RPMI7951 (cell line): ENCODE measurements around the gene NOPCHAP1. TPM values are rescaled to one million over a fixed set of nuclear protein-coding genes. Genes with fewer than 3 reads are reported as not detected.
"Not testable (repeated sequence)": the region's sequence is repeated elsewhere in the genome, so short reads cannot be mapped to it uniquely, and the experiment has no call there.

Source experiments
- DNase-seq: peaks from one replicate; pipeline ENCODE4 v3.0.0-alpha.2; 2012; ENCODE audit warnings: low read depth
- total RNA-seq: library from RNA; depleted of rRNA; stranded (reverse); fragments of >200 nt; shearing (Covaris generic); gene quantifications from 2 replicates; pipeline ENCODE4 v1.2.3, GENCODE V29; 2014; rRNA removed

NOPCHAP1 gene
- 9.3 and 10.8 TPM in 2 replicates for total RNA-seq

GRCh38 chr12:104986022-104986941, at the start of gene NOPCHAP1:
Gene NOPCHAP1 (plus strand): TSS chr12:104986316. CDS start chr12:104986353, 37 bp downstream.
- peak; percentile 83 for DNase-seq

GRCh38 chr12:104938371-104938770, 47.7 kb upstream of the NOPCHAP1 start:
- DNase-seq = no peak

GRCh38 chr12:104939089-104939488, 47.0 kb upstream of the NOPCHAP1 start:
- no peak for DNase-seq

- DNase-seq = no peak
Observed at GRCh38 chr12:104941454-104941853, 44.7 kb upstream of the NOPCHAP1 start.

- no peak for DNase-seq
Observed at GRCh38 chr12:104942075-104942474, 44.0 kb upstream of the NOPCHAP1 start.

- not testable (repeated sequence) for DNase-seq
Observed at GRCh38 chr12:104943401-104943800, 42.7 kb upstream of the NOPCHAP1 start.

GRCh38 chr12:104944252-104944651, 41.9 kb upstream of the NOPCHAP1 start:
- DNase-seq = no peak

- DNase-seq = not testable (repeated sequence)
Observed at GRCh38 chr12:104948716-104949115, 37.4 kb upstream of the NOPCHAP1 start.

GRCh38 chr12:104951759-104952509, 34.2 kb upstream of the NOPCHAP1 start:
- DNase-seq = no peak

GRCh38 chr12:104952816-104953215, 33.3 kb upstream of the NOPCHAP1 start:
- DNase-seq = no peak

- no peak for DNase-seq
Observed at GRCh38 chr12:104953323-104953722, 32.8 kb upstream of the NOPCHAP1 start.

- DNase-seq = no peak
Observed at GRCh38 chr12:104955703-104956102, 30.4 kb upstream of the NOPCHAP1 start.

GRCh38 chr12:104956870-104957718, 29.0 kb upstream of the NOPCHAP1 start:
- DNase-seq = no peak

GRCh38 chr12:104957719-104958000, 28.5 kb upstream of the NOPCHAP1 start:
- DNase-seq = no peak

GRCh38 chr12:104958001-104958804, 27.9 kb upstream of the NOPCHAP1 start, which contains the start of gene SLC41A2:
Gene SLC41A2 (minus strand): TSS chr12:104958290. CDS start chr12:104928527, 29,763 bp downstream.
- DNase-seq = peak; percentile 91

- peak; percentile 48 for DNase-seq
Observed at GRCh38 chr12:104958805-104959334, 27.2 kb upstream of the NOPCHAP1 start.

- DNase-seq = peak; percentile 70
Observed at GRCh38 chr12:104959335-104959841, 26.7 kb upstream of the NOPCHAP1 start.

GRCh38 chr12:104960464-104960863, 25.7 kb upstream of the NOPCHAP1 start:
- DNase-seq = no peak

GRCh38 chr12:104963757-104964156, 22.4 kb upstream of the NOPCHAP1 start:
- DNase-seq = no peak

- DNase-seq = no peak
Observed at GRCh38 chr12:104964167-104964855, 21.8 kb upstream of the NOPCHAP1 start.
